ENCODE measurements around the gene PFN3.

GRCh38 chr5:177358370-177358819 is 42.1 kb downstream of the PFN3 start:
- TF ChIP-seq POLR2A (IDR thresholded peaks at IDR 0.05) (no peak), CTCF (IDR thresholded peaks at IDR 0.05) (no peak), EP300 (IDR thresholded peaks at IDR 0.05) (no peak)

Data from ovary (tissue), 3 donors.